GM06990 (cell line): ENCODE measurements around the gene DNM1L.
"Not testable (repeated sequence)": the region's sequence is repeated elsewhere in the genome, so short reads cannot be mapped to it uniquely, and the experiment has no call there.

ENCODE experiments used
- DNase-seq: peaks from one replicate; pipeline ENCODE4 v3.0.0-alpha.2; 2011; ENCODE audit not compliant: insufficient read length; ENCODE audit errors: extremely low read depth
- H3K27me3 ChIP-seq: replicated peaks from 2 replicates; pipeline ENCODE4 v1.6.0; 2011; ENCODE audit warnings: low read length; ENCODE audit not compliant: control insufficient read depth, insufficient read depth
- H3K36me3 ChIP-seq: 2 replicates; pipeline ENCODE4 v1.5.1; 2011; ENCODE audit warnings: low read length; ENCODE audit not compliant: control insufficient read depth, insufficient read depth
- H3K4me3 ChIP-seq: replicated peaks from 2 replicates; pipeline ENCODE4 v1.5.1; 2011; ENCODE audit warnings: low read depth, mild to moderate bottlenecking, control low read depth, low read length
- TF ChIP-seq, protein P1 (sequence below): IDR thresholded peaks from 2 replicates; pipeline ENCODE4 v1.5.1; 2011; ENCODE audit warnings: low read length, control low read depth, mild to moderate bottlenecking, inconsistent platforms; ENCODE audit not compliant: insufficient read depth, poor library complexity, severe bottlenecking

Gene DNM1L

DNA sequence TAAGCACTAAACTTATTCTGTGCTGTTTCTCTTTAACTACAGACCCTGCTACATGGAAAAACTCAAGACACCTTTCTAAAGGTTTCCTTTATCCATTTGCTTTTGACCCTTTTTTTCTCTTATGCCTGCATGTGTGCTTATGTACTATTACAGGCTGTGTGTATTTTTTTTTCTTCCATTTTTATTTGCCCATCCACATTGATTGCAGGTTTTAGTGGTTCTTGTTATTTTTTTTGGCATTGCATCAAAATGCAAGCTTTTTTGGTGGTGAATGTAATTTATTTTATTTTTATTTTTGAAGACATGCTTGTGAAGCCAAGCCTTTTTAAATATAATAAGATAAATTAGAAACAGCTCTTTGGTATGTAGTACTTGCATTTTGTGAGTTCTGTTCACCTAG lies 26.7 kb downstream of the DNM1L start:
- TF ChIP-seq, protein P1, sequence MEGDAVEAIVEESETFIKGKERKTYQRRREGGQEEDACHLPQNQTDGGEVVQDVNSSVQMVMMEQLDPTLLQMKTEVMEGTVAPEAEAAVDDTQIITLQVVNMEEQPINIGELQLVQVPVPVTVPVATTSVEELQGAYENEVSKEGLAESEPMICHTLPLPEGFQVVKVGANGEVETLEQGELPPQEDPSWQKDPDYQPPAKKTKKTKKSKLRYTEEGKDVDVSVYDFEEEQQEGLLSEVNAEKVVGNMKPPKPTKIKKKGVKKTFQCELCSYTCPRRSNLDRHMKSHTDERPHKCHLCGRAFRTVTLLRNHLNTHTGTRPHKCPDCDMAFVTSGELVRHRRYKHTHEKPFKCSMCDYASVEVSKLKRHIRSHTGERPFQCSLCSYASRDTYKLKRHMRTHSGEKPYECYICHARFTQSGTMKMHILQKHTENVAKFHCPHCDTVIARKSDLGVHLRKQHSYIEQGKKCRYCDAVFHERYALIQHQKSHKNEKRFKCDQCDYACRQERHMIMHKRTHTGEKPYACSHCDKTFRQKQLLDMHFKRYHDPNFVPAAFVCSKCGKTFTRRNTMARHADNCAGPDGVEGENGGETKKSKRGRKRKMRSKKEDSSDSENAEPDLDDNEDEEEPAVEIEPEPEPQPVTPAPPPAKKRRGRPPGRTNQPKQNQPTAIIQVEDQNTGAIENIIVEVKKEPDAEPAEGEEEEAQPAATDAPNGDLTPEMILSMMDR = no peak
- Histone ChIP-seq H3K4me3 (no peak overlapping the region), H3K27me3 (no peaks in the 10 kb centered on the region), H3K36me3 (no peaks in the 10 kb centered on the region; the same call in 1 of the 2 replicates)
- DNase-seq = no peak

GRCh38 chr12:32706335-32707024 lies 27.4 kb downstream of the DNM1L start:
- TF ChIP-seq, protein P1 = no peak

GRCh38 chr12:32708926-32709325 lies 29.8 kb downstream of the DNM1L start:
- TF ChIP-seq, protein P1 = no peak
- H3K36me3 ChIP-seq = peaks cover 3% of the 10 kb centered on the region; the same call in 1 of the 2 replicates
- DNase-seq = no peak

More at GRCh38 chr12:32706335-32707024, 27.4 kb downstream of the DNM1L start:
- no peak for DNase-seq
- Histone ChIP-seq H3K4me3 (no peak overlapping the region), H3K36me3 (no peaks in the 10 kb centered on the region; the same call in 1 of the 2 replicates), H3K27me3 (no peaks in the 10 kb centered on the region)

DNA sequence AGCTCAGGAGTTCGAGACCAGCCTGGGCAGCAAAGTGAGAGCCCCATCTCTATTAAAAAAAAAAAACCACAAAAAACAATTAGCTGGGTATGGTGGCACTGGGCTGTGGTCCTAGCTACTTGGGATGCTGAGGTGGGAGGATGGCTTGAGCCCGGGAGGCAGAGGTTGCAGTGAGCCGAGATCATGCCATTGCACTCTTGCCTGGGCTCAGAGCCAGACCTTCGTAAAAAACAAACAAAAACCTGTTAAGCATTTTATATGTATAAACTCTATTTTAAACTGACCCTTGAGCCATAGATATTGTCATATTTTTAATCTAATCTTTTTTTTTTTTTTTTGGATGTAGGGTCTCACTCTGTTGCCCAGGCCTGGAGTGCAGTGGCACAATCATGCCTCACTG lies 35.7 kb downstream of the DNM1L start:
- DNase-seq = no peak
- no peak overlapping the region for H3K4me3 ChIP-seq
- H3K36me3 ChIP-seq = peaks cover 5% of the 10 kb centered on the region; the same call in 1 of the 2 replicates
- TF ChIP-seq, protein P1 = no peak
- H3K27me3 ChIP-seq = no peaks in the 10 kb centered on the region

More at GRCh38 chr12:32708926-32709325, 29.8 kb downstream of the DNM1L start:
- no peak overlapping the region for H3K4me3 ChIP-seq
- no peaks in the 10 kb centered on the region for H3K27me3 ChIP-seq

GRCh38 chr12:32718926-32719325 lies 39.8 kb downstream of the DNM1L start:
- peaks cover 5% of the 10 kb centered on the region for H3K36me3 ChIP-seq

GRCh38 chr12:32725308-32725707 lies 46.2 kb downstream of the DNM1L start:
- not testable (repeated sequence) for H3K36me3 ChIP-seq

More at GRCh38 chr12:32718926-32719325, 39.8 kb downstream of the DNM1L start:
- TF ChIP-seq, protein P1 = no peak
- no peaks in the 10 kb centered on the region for H3K27me3 ChIP-seq
- no peak overlapping the region for H3K4me3 ChIP-seq
- no peak for DNase-seq

More at GRCh38 chr12:32725308-32725707, 46.2 kb downstream of the DNM1L start:
- H3K4me3 ChIP-seq, H3K27me3 ChIP-seq, DNase-seq: not testable (repeated sequence)
